ENCODE measurements around the gene BATF. TPM values are rescaled to one million over a fixed set of nuclear protein-coding genes. Genes with fewer than 3 reads are reported as not detected.

BATF gene
- total and polyA plus RNA-seq, 2 of the 8 experiments (the other 6 are each of a cell fraction or from before 2014, with no cell fraction given): not detected

- ChIA-PET CTCF (ENCODE audit: partially characterized antibody) (interaction anchor here (0.7 to 8.0 kb wide), 15 partner anchors 8 to 220 kb away, joined by 3 to 184 read pairs (median 4); no protein-coding TSS in a partner anchor), POLR2A (ENCODE audit: partially characterized antibody) (interaction anchor here (1.0 kb wide), 1 partner anchor 11 kb away, joined by 5 read pairs; no protein-coding TSS in a partner anchor)
- Histone ChIP-seq H3K4me2 (ENCODE audit: insufficient read depth in 1 of 2, low read depth in 2 of 2, low read length in 2 of 2) (no peak overlapping the region), H2AFZ (ENCODE audit: low read length) (no peak overlapping the region), H3K27me3 (replicated peaks in 1 of 4; ENCODE audit: control insufficient read depth in 3 of 4, extremely low read depth in 1 of 4, insufficient read depth in 3 of 4, low read length in 3 of 4) (0 out of 7 replicates have a peak, but pooled peaks cover 0 to 2% (median 0%) of the 10 kb centered on the region in 4 experiments), H3K36me3 (ENCODE audit: control insufficient read depth in 2 of 4, insufficient read depth in 4 of 4, low read length in 3 of 4) (no peaks in the 10 kb centered on the region), H4K5ac (ENCODE audit: insufficient read length, low read depth, low read length) (no peak overlapping the region), H4K8ac (ENCODE audit: extremely low read depth, insufficient read depth, low read length) (no peak overlapping the region), H2BK5ac (ENCODE audit: low read depth, low read length) (no peak overlapping the region), H2BK15ac (ENCODE audit: low read length) (no peak overlapping the region), H3K4ac (replicated peaks; ENCODE audit: insufficient read length, low read depth, low read length) (no peak overlapping the region), H3K9ac (replicated peaks in 1 of 4; ENCODE audit: extremely low read depth in 1 of 4, low read depth in 3 of 4, low read length in 3 of 4) (no peak overlapping the region), H3K79me2 (ENCODE audit: control insufficient read depth in 1 of 2, insufficient read depth in 2 of 2, low read length in 2 of 2) (no peaks in the 10 kb centered on the region), H3K23ac (ENCODE audit: insufficient read length) (no peak overlapping the region), H3K56ac (replicated peaks; ENCODE audit: insufficient read length, low read depth, low read length) (no peak overlapping the region), H3K23me2 (ENCODE audit: low read depth, low read length) (no peaks in the 10 kb centered on the region), H4K20me1 (replicated peaks in 1 of 2; ENCODE audit: control insufficient read depth in 1 of 2, insufficient read depth in 2 of 2, low read length in 2 of 2) (no peaks in the 10 kb centered on the region), H2BK20ac (ENCODE audit: low read length) (no peak overlapping the region), H3K9me3 (ENCODE audit: insufficient read depth in 2 of 2, low read depth in 1 of 2, low read length in 1 of 2) (no peaks in the 10 kb centered on the region), H3K4me3 (ENCODE audit: extremely low read depth in 1 of 4, insufficient read depth in 2 of 4, low read depth in 3 of 4, low read length in 4 of 4) (no peak overlapping the region), H3K4me1 (replicated peaks in 1 of 4; ENCODE audit: control insufficient read depth in 3 of 4, insufficient read depth in 4 of 4, low read length in 3 of 4) (no peaks in the 10 kb centered on the region), H3K18ac (ENCODE audit: extremely low read depth, low read length) (no peak overlapping the region), H4K91ac (replicated peaks; ENCODE audit: insufficient read length, low read length) (no peak overlapping the region), H2BK120ac (replicated peaks; ENCODE audit: low read depth, low read length) (no peak overlapping the region), H3K27ac (ENCODE audit: low read depth, low read length) (no peak overlapping the region), H2AK5ac (ENCODE audit: low read depth, low read length) (no peak overlapping the region), H3K79me1 (ENCODE audit: low read depth, low read length) (no peaks in the 10 kb centered on the region), H2BK12ac (ENCODE audit: low read depth, low read length) (no peak overlapping the region), H3K14ac (ENCODE audit: insufficient read length) (no peak overlapping the region)
- 94% methylated on average over 7 of the region's 7 CpGs; no CpG with 5 or more reads in 1 of the 2 experiments for WGBS, 2 experiments (ENCODE audit: extremely low coverage in 1 of 2, insufficient coverage in 1 of 2, insufficient read length in 1 of 2, insufficient replicate concordance in 2 of 2, low coverage in 1 of 2, low lambda C conversion rate in 2 of 2, missing lambda C conversion rate in 1 of 2)
- DNase-seq (ENCODE audit: low read depth in 1 of 2, low spot score in 2 of 2) (peak in 1 of 2 experiments; percentile 31), FAIRE-seq (no peak)
- TF ChIP-seq CBX5 (IDR thresholded peaks at IDR 0.05; ENCODE audit: low read depth, low read length) (no peak), RXRA (IDR thresholded peaks at IDR 0.05; ENCODE audit: insufficient read depth, low read depth, low read length) (no peak), TAF7 (optimal IDR thresholded peaks at IDR 0.05; ENCODE audit: borderline replicate concordance, low read depth, low read length) (no peak), USF2 (IDR thresholded peaks at IDR 0.05; ENCODE audit: low read length) (no peak), CHD2 (IDR thresholded peaks at IDR 0.05; ENCODE audit: low read length) (no peak), MAX (IDR thresholded peaks at IDR 0.05) (no peak), CHD1 (IDR thresholded peaks at IDR 0.05; ENCODE audit: low read depth, low read length) (no peak), SP4 (IDR thresholded peaks at IDR 0.05; ENCODE audit: low read length) (no peak), HDAC2 (IDR thresholded peaks at IDR 0.05; ENCODE audit: borderline replicate concordance in 1 of 2, low read depth in 2 of 2, low read length in 2 of 2) (no peak), NANOG (IDR thresholded peaks at IDR 0.05; ENCODE audit: insufficient read depth, low read depth, low read length, poor library complexity, severe bottlenecking) (no peak), TEAD4 (IDR thresholded peaks at IDR 0.05; ENCODE audit: low read depth, low read length) (no peak), SIRT6 (IDR thresholded peaks at IDR 0.05; ENCODE audit: low read length) (no peak)
Observed at GRCh38 chr14:75487155-75487671, 35.1 kb upstream of the BATF start.

Data from H1 (cell line).